Fibroblast of mammary gland (primary cell): ENCODE data around the gene SFT2D2.

Experiments used
- DNase-seq: peaks from one replicate; pipeline ENCODE4 v3.0.0-alpha.2; 2010; ENCODE audit warnings: low read depth
- H3K4me3 ChIP-seq: 2 replicates; pipeline ENCODE4 v1.5.1; 2011; ENCODE audit warnings: low read depth, mild to moderate bottlenecking, low read length, moderate library complexity; ENCODE audit not compliant: control insufficient read depth
- TF ChIP-seq, protein P1 (sequence below): conservative IDR thresholded peaks from 2 replicates; pipeline ENCODE4 v1.5.1; 2011; ENCODE audit warnings: low read depth, low read length, inconsistent platforms; ENCODE audit not compliant: control insufficient read depth, insufficient read depth

SFT2D2 gene

DNA sequence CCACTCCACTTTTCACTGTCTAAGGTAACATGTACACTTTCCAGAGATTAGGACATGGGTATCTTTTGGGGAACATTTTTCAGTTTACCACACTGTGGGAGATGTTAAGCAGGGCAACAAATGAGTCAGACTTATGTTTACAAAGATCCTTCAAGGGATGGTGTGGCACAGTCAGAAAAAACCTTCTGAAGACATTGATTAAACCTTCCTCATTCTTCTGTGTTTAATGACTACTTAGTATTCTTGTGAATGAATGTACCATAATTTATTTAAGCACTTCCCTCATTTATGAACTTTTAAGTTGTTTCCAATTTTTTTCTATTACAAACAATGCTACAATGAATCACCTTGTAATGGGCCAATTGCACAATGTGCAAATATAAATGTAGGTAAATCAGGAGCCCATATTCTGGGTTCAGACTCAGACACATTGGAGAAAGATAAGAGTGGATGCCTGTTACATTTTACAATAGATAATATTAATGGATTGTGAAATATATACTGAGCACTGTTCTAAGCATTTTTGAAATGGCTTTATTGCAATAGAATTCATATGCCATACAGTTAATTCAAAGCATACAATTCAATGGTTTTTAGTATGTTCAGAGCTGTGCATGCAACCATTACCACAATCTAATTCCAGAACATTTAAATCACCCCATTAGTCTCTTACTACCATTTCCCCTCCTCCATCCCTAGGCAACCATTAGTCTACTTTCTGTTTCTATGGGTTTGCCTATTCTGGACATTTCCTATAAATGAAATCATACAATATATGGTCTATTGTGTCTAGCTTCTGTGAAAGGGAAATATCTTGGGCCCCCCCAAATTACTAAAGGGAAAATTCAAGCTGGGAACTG is 1.9 kb upstream of the SFT2D2 start:
- DNase-seq: peak; percentile 47
- TF ChIP-seq, protein P1, sequence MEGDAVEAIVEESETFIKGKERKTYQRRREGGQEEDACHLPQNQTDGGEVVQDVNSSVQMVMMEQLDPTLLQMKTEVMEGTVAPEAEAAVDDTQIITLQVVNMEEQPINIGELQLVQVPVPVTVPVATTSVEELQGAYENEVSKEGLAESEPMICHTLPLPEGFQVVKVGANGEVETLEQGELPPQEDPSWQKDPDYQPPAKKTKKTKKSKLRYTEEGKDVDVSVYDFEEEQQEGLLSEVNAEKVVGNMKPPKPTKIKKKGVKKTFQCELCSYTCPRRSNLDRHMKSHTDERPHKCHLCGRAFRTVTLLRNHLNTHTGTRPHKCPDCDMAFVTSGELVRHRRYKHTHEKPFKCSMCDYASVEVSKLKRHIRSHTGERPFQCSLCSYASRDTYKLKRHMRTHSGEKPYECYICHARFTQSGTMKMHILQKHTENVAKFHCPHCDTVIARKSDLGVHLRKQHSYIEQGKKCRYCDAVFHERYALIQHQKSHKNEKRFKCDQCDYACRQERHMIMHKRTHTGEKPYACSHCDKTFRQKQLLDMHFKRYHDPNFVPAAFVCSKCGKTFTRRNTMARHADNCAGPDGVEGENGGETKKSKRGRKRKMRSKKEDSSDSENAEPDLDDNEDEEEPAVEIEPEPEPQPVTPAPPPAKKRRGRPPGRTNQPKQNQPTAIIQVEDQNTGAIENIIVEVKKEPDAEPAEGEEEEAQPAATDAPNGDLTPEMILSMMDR: no peak
- no peak overlapping the region for H3K4me3 ChIP-seq

DNA sequence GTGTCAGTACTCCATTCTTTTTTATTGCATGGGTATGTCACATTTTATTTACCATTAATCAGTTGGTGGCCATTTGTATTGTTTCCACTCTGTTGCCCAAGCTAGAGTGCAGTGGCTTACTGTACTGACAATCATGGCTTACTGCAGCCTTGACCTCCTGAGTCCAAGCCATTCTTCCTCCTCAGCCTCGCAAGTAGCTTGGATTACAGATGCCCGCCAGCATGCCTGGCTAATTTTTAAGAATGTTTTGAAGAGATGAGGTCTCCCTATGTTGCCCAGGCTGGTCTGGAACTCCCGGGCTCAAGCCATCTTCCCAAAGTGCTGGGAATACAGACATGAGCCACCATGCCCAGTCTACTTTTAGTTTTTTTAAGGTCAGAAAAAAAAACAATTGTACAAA is 813 bp upstream of the SFT2D2 start:
- TF ChIP-seq, protein P1: no peak
- H3K4me3 ChIP-seq: no peak overlapping the region
- DNase-seq: no peak

DNA sequence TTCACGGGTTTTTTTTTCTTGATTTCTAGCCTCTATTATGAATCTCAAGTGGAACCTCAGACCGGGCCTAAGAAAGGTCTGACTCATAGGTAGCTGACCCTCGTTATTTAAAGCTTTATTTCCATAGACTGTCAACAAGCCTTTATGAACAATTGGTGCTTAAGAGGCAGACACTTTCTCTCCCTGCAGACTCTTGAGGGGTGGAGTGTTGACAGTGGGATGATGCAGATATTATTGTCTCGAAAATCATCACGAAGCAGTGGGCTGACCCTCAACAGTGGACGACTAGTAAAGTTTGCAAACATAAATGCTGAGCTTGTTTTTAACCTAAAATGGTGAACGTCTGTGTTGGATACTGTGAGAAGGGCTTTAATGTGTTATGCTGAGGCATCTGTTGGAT is 1.8 kb downstream of the SFT2D2 start:
- DNase-seq: peak; percentile 80
- TF ChIP-seq, protein P1: no peak
- H3K4me3 ChIP-seq: peak overlapping the region; percentile 66

DNA sequence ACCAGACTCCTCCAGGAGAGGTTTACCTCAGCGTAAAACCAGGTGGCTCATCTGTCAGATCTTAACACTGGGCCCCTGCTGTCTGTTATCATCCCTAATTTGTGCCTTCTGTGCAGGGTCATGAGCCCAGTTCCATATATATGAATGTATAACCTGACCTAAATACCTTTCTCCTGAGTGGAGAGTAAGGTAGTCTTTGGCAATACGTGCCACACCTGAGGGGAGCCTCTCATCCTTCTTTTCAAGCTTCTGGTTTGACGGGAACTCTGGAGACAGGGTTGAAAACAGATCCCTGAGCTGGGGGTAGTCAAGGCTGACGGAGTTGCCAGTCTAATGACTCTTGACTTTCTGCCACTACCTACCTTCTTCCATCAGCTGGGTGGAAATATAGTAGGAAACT is 4.1 kb downstream of the SFT2D2 start:
- no peak for DNase-seq
- TF ChIP-seq, protein P1: no peak
- no peak overlapping the region for H3K4me3 ChIP-seq

DNA sequence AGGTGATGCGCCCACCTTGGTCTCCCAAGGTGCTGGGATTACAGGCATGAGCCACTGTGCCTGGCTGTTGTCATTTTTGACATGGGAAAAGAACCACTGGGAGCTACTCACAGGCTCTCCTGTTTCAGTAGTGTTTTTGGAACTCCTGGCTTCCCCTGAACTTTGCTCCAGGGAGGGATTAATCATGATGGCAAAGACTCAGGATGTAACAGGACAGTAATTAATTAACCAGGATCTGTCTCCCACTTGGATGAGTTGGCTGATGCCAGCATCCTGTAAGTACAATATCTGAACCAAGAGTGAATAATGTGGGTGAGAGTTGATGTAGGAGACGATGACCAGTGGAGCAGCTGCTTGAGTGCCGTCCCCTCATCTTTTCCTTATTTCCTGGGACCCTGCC is 4.9 kb downstream of the SFT2D2 start:
- H3K4me3 ChIP-seq: no peak overlapping the region
- TF ChIP-seq, protein P1: no peak
- DNase-seq: peak; percentile 84

DNA sequence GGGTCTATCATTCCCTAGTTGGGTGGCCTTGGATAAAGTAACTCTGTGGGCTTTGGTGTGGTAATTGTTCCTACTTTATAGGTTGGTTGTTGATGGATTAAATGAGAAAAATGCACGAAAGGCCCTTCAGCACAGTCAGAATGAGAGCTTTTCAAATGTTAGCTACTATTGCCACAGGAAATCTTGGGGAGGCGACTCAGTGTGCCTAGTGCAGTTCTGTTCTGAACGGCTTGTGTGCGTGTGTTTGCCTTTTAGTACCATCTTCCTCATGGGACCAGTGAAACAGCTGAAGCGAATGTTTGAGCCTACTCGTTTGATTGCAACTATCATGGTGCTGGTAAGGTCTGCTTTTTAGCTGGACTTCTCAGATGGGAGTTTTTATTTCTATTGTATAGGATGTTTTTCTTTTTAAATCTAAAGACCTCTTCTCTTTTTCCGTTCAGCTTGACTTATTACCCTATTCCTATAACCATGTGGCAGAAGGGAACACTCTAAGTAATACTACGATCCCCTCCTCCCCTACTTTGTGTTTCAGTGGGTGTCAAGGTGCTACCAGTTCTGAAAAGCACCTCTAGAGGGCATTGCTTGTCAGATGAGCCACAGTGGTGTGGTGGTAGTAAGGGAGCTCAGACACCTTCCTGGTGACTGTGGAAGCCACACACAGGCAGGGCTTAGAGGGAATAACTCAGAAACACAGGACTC is 9.2 kb downstream of the SFT2D2 start:
- TF ChIP-seq, protein P1: peak; percentile 69
- peak; percentile 62 for DNase-seq
- no peak overlapping the region for H3K4me3 ChIP-seq

DNA sequence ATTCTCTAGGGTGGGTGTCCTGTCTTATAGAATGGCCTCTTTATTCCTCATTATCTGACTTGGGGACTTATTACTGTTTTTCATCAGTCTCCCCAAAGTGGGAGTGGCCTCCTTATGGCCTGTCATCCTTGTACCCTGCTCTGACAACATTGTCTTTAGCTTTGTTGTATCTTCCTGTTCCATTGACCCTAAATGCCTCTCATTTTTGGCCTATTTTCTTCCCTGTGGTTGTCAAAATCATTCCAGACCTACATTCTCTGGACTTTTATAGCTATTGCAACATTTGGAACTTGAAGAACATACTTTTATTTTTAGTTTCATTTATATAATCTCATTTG is 9.7 kb downstream of the SFT2D2 start:
- H3K4me3 ChIP-seq: no peak overlapping the region
- TF ChIP-seq, protein P1: no peak
- DNase-seq: no peak
